K562 (cell line): ENCODE data around the gene CHD2. TPM values are rescaled to one million over a fixed set of nuclear protein-coding genes. Genes with fewer than 3 reads are reported as not detected.

Experiments
- CC2D1A ChIP-seq: fragments of 450-650 bp; IDR thresholded peaks from 2 replicates; pipeline ENCODE4 v1.6.1; 2017; ENCODE audit warnings: mild to moderate bottlenecking
- HDAC1 ChIP-seq, 2 experiments: fragments of 450-650 bp; IDR thresholded peaks; 2 replicates each; pipeline ENCODE4 v1.6.1; 2016 to 2017; ENCODE audit warnings: inconsistent platforms in 1 of 2, mild to moderate bottlenecking in 1 of 2, moderate library complexity in 1 of 2
- HOMEZ ChIP-seq: fragments of 250-450 bp; sonication (Bioruptor Pico); IDR thresholded peaks from 2 replicates; pipeline ENCODE4 v1.4.0; 2020; ENCODE audit warnings: mild to moderate bottlenecking, moderate library complexity
- KAT8 ChIP-seq: fragments of 450-650 bp; IDR thresholded peaks from 2 replicates; pipeline ENCODE4 v1.6.1; 2016; ENCODE audit warnings: low read depth, mild to moderate bottlenecking
- LARP7 ChIP-seq: fragments of 450-650 bp; IDR thresholded peaks from 2 replicates; pipeline ENCODE4 v1.6.1; 2016
- MAFG ChIP-seq: fragments of 450-650 bp; conservative IDR thresholded peaks from 2 replicates; pipeline ENCODE4 v1.6.1; 2016; ENCODE audit warnings: missing genetic modification characterization, missing compliant biosample characterization
- NFIX ChIP-seq: fragments of 250-450 bp; sonication (Bioruptor Pico); IDR thresholded peaks from 2 replicates; pipeline ENCODE4 v1.4.0; 2020; ENCODE audit warnings: low read depth, mild to moderate bottlenecking, moderate library complexity
- NFRKB ChIP-seq: fragments of 450-650 bp; IDR thresholded peaks from 2 replicates; pipeline ENCODE4 v1.6.1; 2016; ENCODE audit warnings: low read depth
- NKRF ChIP-seq: fragments of 450-650 bp; IDR thresholded peaks from 2 replicates; pipeline ENCODE4 v1.6.1; 2016; ENCODE audit warnings: borderline replicate concordance
- PRMT5 ChIP-seq: sonication (generic); formaldehyde crosslinking; IDR thresholded peaks from 2 replicates; pipeline ENCODE4 v1.5.0; 2020; ENCODE audit warnings: missing genetic modification reagents
- PYGO2 ChIP-seq: fragments of 450-650 bp; IDR thresholded peaks from 2 replicates; pipeline ENCODE4 v1.6.1; 2016; ENCODE audit warnings: mild to moderate bottlenecking, missing genetic modification characterization, moderate library complexity, missing compliant biosample characterization
- RERE ChIP-seq: sonication (generic); formaldehyde crosslinking; IDR thresholded peaks from 2 replicates; pipeline ENCODE4 v1.8.0; 2023; ENCODE audit warnings: missing genetic modification reagents, mild to moderate bottlenecking, borderline replicate concordance
- SIN3A ChIP-seq, 2 experiments: fragments of 150-350 bp in 1 of 2; IDR thresholded peaks; 2 replicates each; pipeline ENCODE4 v1.6.1; 2011 to 2016; ENCODE audit warnings: borderline replicate concordance in 2 of 2, low read depth in 2 of 2, low read length in 2 of 2, mild to moderate bottlenecking in 2 of 2, moderate library complexity in 2 of 2; ENCODE audit not compliant: control insufficient read depth in 1 of 2
- TGIF2 ChIP-seq: sonication (generic); formaldehyde crosslinking; IDR thresholded peaks from 2 replicates; pipeline ENCODE4 v1.8.1; 2022; ENCODE audit warnings: mild to moderate bottlenecking, missing genetic modification reagents, moderate library complexity
- ZC3H4 ChIP-seq: sonication (generic); formaldehyde crosslinking; IDR thresholded peaks from 2 replicates; pipeline ENCODE4 v1.9.0; 2021; ENCODE audit warnings: missing genetic modification reagents, borderline replicate concordance
- ZNF274 ChIP-seq: IDR thresholded peaks from 2 replicates; pipeline ENCODE4 v1.6.1; 2011; ENCODE audit warnings: low read depth, mild to moderate bottlenecking, low read length, moderate library complexity, borderline replicate concordance
- ZNF695 ChIP-seq: fragments of 450-650 bp; formaldehyde crosslinking; IDR thresholded peaks from 2 replicates; pipeline ENCODE4 v1.4.0; 2020; ENCODE audit warnings: mild to moderate bottlenecking, moderate library complexity
- ZNF77 ChIP-seq: fragments of 250-450 bp; sonication (Bioruptor Pico); IDR thresholded peaks from 2 replicates; pipeline ENCODE4 v1.5.0; 2020
- polyA plus RNA-seq, 8 experiments: library from polyadenylated mRNA; depleted of rRNA in 4 of 8; stranded (reverse) in 5 of 8; unstranded in 3 of 8; fragments of >200 nt; fragmentation: Nextera tagmentation in 2 of 8; fragmentation: Illumina TruSeq in 1 of 8; extraction: Ambion mirVana in 2 of 8; extraction: Trizol in 1 of 8; gene quantifications; 2 replicates each; pipeline versions ENCODE4 v1.2.1 to v1.2.3, GENCODE V29; 2011 to 2014; ENCODE audit warnings: inconsistent platforms in 1 of 8, missing spikeins in 1 of 8
- total RNA-seq, 7 experiments: library from RNA; depleted of rRNA in 6 of 7; stranded (reverse); fragments of >200 nt in 6 of 7; fragmentation: Illumina TruSeq in 2 of 7; extraction: Trizol in 2 of 7; gene quantifications; 2 replicates each; pipeline versions ENCODE4 v1.2.1 to v1.2.3, GENCODE V29; 2011 to 2021; ENCODE audit warnings: low replicate concordance in 1 of 7

The CHD2 gene
- total and polyA plus RNA-seq, 9 of the 15 experiments (the other 6 are each of a cell fraction or from before 2014, with no cell fraction given), result 38.9 to 70.8 (median 56.2) TPM

DNA sequence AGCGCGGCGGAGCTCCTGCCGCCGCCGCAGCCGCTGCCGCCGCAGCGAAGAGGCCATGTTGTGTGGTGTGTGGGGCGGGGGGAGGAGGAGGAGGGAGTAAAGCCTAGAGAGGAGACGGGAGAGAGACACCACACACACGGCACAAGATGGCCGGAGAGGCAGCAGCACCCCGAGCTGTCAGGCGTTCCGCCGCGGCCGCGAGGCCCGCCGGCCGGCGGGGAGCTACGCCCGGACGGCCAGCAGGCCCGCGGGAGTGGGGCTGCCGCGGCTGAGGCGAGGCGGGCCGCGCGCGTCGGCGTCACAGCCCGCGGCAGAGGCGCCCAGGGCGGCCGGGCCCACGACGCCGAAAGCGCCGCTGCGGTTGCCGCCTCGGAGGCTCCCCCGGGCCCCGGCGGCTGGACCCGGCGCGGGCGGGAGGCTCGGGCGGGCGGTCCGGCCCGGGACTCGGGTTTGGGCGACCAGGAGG lies 17.4 kb upstream of the CHD2 start (continued):
- TF ChIP-seq HOMEZ (CRISPR knock-in tag), result no peak
- TF ChIP-seq PRMT5 (CRISPR knock-in tag), result no peak
- no peak for TF ChIP-seq NKRF
- no peak; the same call in 1 of the 2 replicates for TF ChIP-seq NFRKB
- no peak for TF ChIP-seq NFIX (CRISPR knock-in tag)
- no peak for TF ChIP-seq ZNF274
- TF ChIP-seq LARP7, result no peak
- no peak for TF ChIP-seq KAT8
- TF ChIP-seq ZC3H4 (CRISPR knock-in tag), result no peak
- TF ChIP-seq HDAC1 (IDR thresholded peaks at IDR 0.05), result 0 out of 4 replicates have a peak, but pooled peaks of 1 of the 2 experiments have one; percentile 33
- no peak for TF ChIP-seq PYGO2
- no peak for TF ChIP-seq TGIF2 (CRISPR knock-in tag)
- TF ChIP-seq RERE (CRISPR knock-in tag), result no peak
- TF ChIP-seq CC2D1A, result no peak
- no peak for TF ChIP-seq ZNF695
- peak; percentile 66 to 76; a peak in 2 of 4 replicates for TF ChIP-seq SIN3A (IDR thresholded peaks at IDR 0.05; ENCODE audit: borderline replicate concordance in 2 of 2, control insufficient read depth in 1 of 2, low read depth in 2 of 2, low read length in 2 of 2)
- no peak for TF ChIP-seq ZNF77 (CRISPR knock-in tag)
- no peak for TF ChIP-seq MAFG (tag)
